ENCODE measurements around the gene BMP7.
A peak's percentile ranks its signal among the peaks of the same experiment; 100 is the strongest.
"Not testable (repeated sequence)": the region's sequence is repeated elsewhere in the genome, so short reads cannot be mapped to it uniquely, and the experiment has no call there.

Gene BMP7

GRCh38 chr20:57199656-57200405, 66.6 kb downstream of the BMP7 start:
- DNase-seq: peak in 2 of 10 donors; percentile 37 to 52
- intact Hi-C loops (cut with DNase I): no loop called here

- intact Hi-C loops (cut with DNase I): no loop called here
- peak in 2 of 10 donors; percentile 52 to 80 for DNase-seq
Measured at GRCh38 chr20:57198132-57199072, 68.0 kb downstream of the BMP7 start.

GRCh38 chr20:57197352-57198131, 68.9 kb downstream of the BMP7 start:
- intact Hi-C loops (cut with DNase I): no loop called here
- peak in 3 of 10 donors; percentile 19 to 35 (median 24) for DNase-seq

GRCh38 chr20:57195469-57196100, 70.9 kb downstream of the BMP7 start:
- intact Hi-C loops (cut with DNase I): no loop called here
- DNase-seq: peak in 6 of 10 donors; percentile 7 to 89 (median 44)

GRCh38 chr20:57195023-57195422, 71.4 kb downstream of the BMP7 start:
- peak in 2 of 10 donors; percentile 32 to 62 for DNase-seq
- intact Hi-C loops (cut with DNase I): no loop called here

GRCh38 chr20:57194154-57194553, 72.3 kb downstream of the BMP7 start:
- DNase-seq: peak in 1 of 10 donors; percentile 2
- intact Hi-C loops (cut with DNase I): no loop called here

GRCh38 chr20:57193094-57193493, 73.3 kb downstream of the BMP7 start:
- intact Hi-C loops (cut with DNase I): no loop called here

GRCh38 chr20:57192311-57192710, 74.1 kb downstream of the BMP7 start:
- peak in 1 of 10 donors; percentile 7 for DNase-seq
- intact Hi-C loops (cut with DNase I): no loop called here

More at GRCh38 chr20:57193094-57193493, 73.3 kb downstream of the BMP7 start:
- DNase-seq: peak in 2 of 10 donors; percentile 26 to 51

- DNase-seq: peak in 2 of 10 donors; percentile 23 to 26
- intact Hi-C loops (cut with DNase I): not testable (repeated sequence)
Measured at GRCh38 chr20:57191265-57191638, 75.2 kb downstream of the BMP7 start.

- intact Hi-C loops (cut with DNase I): no loop called here
- DNase-seq: peak in 3 of 10 donors; percentile 35 to 76 (median 56)
Measured at GRCh38 chr20:57190536-57191264, 75.7 kb downstream of the BMP7 start.

- peak in 2 of 10 donors; percentile 14 to 49 for DNase-seq
- intact Hi-C loops (cut with DNase I): no loop called here
Measured at GRCh38 chr20:57189713-57190112, 76.7 kb downstream of the BMP7 start.

- DNase-seq: peak in 3 of 10 donors; percentile 16 to 31 (median 30)
- intact Hi-C loops (cut with DNase I): no loop called here
Measured at GRCh38 chr20:57188576-57189079, 77.8 kb downstream of the BMP7 start.

GRCh38 chr20:57188056-57188455, 78.4 kb downstream of the BMP7 start:
- intact Hi-C loops (cut with DNase I): no loop called here

GRCh38 chr20:57187068-57187634, 79.3 kb downstream of the BMP7 start:
- intact Hi-C loops (cut with DNase I): no loop called here

More at GRCh38 chr20:57188056-57188455, 78.4 kb downstream of the BMP7 start:
- no peak for DNase-seq

GRCh38 chr20:57186192-57186591, 80.2 kb downstream of the BMP7 start:
- intact Hi-C loops (cut with DNase I): no loop called here
- DNase-seq: no peak

More at GRCh38 chr20:57187068-57187634, 79.3 kb downstream of the BMP7 start:
- DNase-seq: peak in 1 of 10 donors; percentile 29

GRCh38 chr20:57185188-57185743, 81.2 kb downstream of the BMP7 start:
- intact Hi-C loops (cut with DNase I): no loop called here
- DNase-seq: no peak

- DNase-seq: peak in 2 of 10 donors; percentile 18 to 65
- intact Hi-C loops (cut with DNase I): no loop called here
Measured at GRCh38 chr20:57183457-57184009, 82.9 kb downstream of the BMP7 start.

GRCh38 chr20:57181639-57182038, 84.8 kb downstream of the BMP7 start:
- intact Hi-C loops (cut with DNase I): no loop called here
- DNase-seq: peak in 2 of 10 donors; percentile 11 to 19

All from posterior cingulate gyrus (tissue), 11 donors.